ENCODE measurements around the gene PHAF1. TPM values are rescaled to one million over a fixed set of nuclear protein-coding genes. Genes with fewer than 3 reads are reported as not detected.

The PHAF1 gene
- total RNA-seq, 1 donor from 2014 or later: 29.1 TPM

DNA sequence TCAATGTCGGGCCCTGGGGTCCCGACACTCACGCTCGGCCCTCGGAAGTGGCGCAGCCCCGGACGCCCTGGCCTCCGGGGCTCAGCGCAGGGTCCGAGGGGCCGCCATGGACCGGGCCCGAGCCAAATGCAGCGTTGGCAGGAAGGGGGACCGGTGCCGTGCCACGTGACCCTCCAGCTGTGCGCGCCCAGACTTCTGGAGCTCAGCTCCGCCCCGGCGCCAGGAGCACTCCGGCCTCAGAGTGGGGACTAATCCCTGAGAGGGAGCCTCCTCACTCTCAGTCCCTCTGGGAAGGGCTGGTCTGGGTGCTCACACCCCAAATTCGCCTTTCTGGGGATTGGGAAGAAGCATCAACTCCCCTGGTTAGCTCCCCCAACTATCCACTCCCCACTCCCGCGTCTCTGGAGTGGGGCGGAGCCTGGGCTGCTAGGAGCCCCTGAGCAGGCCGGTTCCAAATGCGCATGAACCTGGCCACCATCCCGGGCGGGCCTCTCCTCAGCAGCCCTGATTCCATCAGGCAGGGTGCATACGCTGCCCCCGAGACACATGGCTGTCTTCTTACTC, 41.2 kb downstream of the PHAF1 start, which contains the start of gene B3GNT9:
Gene B3GNT9, minus strand, starts transcription at position 166 of the 564 bp plus-strand sequence. CDS start 513 bp downstream, outside the sequence.
- no peak within 1 kb of the TSS for H3K27ac ChIP-seq
- H3K79me2 ChIP-seq (ENCODE audit: low read depth): no peaks in the 10 kb centered on the region
- Mint-ChIP-seq H3K36me3 (peaks cover 7% of the 10 kb centered on the region), H3K27ac (no peak within 1 kb of the TSS), H3K4me3 (peak within 1 kb of the TSS; percentile 81), H3K27me3 (ENCODE audit: insufficient read depth, low read depth) (peaks cover 49% of the 10 kb centered on the region), H3K4me1 (peaks cover 8% of the 10 kb centered on the region), H3K9me3 (peaks cover 2% of the 10 kb centered on the region)
- peaks cover 16% of the 10 kb centered on the region for H4K20me1 ChIP-seq (ENCODE audit: low read depth)
- peak within 1 kb of the TSS; percentile 52 for H3K4me3 ChIP-seq
- no peaks in the 10 kb centered on the region for H3K36me3 ChIP-seq
- H3K9ac ChIP-seq: no peak within 1 kb of the TSS
- H3K4me1 ChIP-seq: peaks cover 6% of the 10 kb centered on the region
- no peaks in the 10 kb centered on the region for H3K9me3 ChIP-seq (ENCODE audit: low read depth)
- peak; percentile 86 for DNase-seq (ENCODE audit: low spot score)
- H3K27me3 ChIP-seq: peaks cover 68% of the 10 kb centered on the region
- peaks cover 33% of the 10 kb centered on the region for H3F3A ChIP-seq (ENCODE audit: low read depth)
- peak within 1 kb of the TSS; percentile 75 for H3K4me2 ChIP-seq
- peak within 1 kb of the TSS; percentile 86 for H2AFZ ChIP-seq (replicated peaks)
- peak; percentile 13 for TF ChIP-seq EZH2phosphoT487 (IDR thresholded peaks at IDR 0.05)
- TF ChIP-seq, protein P1, sequence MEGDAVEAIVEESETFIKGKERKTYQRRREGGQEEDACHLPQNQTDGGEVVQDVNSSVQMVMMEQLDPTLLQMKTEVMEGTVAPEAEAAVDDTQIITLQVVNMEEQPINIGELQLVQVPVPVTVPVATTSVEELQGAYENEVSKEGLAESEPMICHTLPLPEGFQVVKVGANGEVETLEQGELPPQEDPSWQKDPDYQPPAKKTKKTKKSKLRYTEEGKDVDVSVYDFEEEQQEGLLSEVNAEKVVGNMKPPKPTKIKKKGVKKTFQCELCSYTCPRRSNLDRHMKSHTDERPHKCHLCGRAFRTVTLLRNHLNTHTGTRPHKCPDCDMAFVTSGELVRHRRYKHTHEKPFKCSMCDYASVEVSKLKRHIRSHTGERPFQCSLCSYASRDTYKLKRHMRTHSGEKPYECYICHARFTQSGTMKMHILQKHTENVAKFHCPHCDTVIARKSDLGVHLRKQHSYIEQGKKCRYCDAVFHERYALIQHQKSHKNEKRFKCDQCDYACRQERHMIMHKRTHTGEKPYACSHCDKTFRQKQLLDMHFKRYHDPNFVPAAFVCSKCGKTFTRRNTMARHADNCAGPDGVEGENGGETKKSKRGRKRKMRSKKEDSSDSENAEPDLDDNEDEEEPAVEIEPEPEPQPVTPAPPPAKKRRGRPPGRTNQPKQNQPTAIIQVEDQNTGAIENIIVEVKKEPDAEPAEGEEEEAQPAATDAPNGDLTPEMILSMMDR (IDR thresholded peaks at IDR 0.05): no peak
- peak; percentile 49 for TF ChIP-seq EZH2 (IDR thresholded peaks at IDR 0.05)

DNA sequence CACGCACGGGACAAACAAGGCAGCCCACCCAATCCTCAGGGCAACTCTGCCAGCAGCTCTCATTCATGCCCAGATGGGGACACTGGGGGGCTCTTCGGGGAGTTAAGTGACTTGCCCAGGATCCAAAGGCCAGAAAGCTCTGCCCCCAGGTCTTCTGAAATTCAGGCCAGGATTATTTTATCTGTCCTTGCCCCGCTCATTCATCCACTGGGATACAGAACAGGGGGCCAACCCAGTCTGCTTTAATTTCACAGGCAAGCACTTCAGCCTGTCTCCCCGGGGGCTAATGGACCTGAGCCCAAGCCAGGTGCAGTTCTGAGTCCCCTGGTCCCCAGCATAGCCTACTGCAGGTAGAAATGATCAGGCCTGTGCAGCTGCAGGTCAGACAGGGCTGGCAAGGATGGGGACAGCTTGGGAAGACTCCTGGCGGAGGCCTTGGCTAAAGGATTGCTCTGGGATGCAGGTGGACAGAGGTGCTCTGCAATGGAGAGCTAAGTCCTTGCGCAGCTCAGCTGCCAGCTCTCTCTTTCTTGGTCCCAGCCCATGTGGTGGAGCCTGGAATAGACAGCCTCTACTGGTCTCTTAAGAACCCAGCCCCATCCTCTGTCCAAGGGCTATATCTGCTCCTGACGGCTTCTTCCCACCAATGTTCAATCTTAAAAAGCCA, 41.8 kb downstream of the PHAF1 start:
- Histone ChIP-seq H3K27ac (no peak overlapping the region), H3K27me3 (peaks cover 75% of the 10 kb centered on the region), H3K4me1 (peaks cover 6% of the 10 kb centered on the region), H3K9ac (no peak overlapping the region), H2AFZ (replicated peaks) (peak overlapping the region; percentile 86), H3F3A (ENCODE audit: low read depth) (peaks cover 33% of the 10 kb centered on the region), H3K9me3 (ENCODE audit: low read depth) (no peaks in the 10 kb centered on the region), H3K79me2 (ENCODE audit: low read depth) (no peaks in the 10 kb centered on the region), H3K4me3 (no peak overlapping the region), H4K20me1 (ENCODE audit: low read depth) (peaks cover 18% of the 10 kb centered on the region), H3K4me2 (peak overlapping the region; percentile 75), H3K36me3 (no peaks in the 10 kb centered on the region)
- H3K4me3 Mint-ChIP-seq: peak overlapping the region; percentile 81
- no peak overlapping the region for H3K27ac Mint-ChIP-seq
- H3K36me3 Mint-ChIP-seq: peaks cover 7% of the 10 kb centered on the region
- peaks cover 2% of the 10 kb centered on the region for H3K9me3 Mint-ChIP-seq
- peaks cover 55% of the 10 kb centered on the region for H3K27me3 Mint-ChIP-seq (ENCODE audit: insufficient read depth, low read depth)
- DNase-seq (ENCODE audit: low spot score): peak; percentile 13
- H3K4me1 Mint-ChIP-seq: peaks cover 12% of the 10 kb centered on the region
- TF ChIP-seq, protein P1 (IDR thresholded peaks at IDR 0.05): no peak
- no peak for TF ChIP-seq EZH2 (IDR thresholded peaks at IDR 0.05)
- no peak for TF ChIP-seq EZH2phosphoT487 (IDR thresholded peaks at IDR 0.05)

DNA sequence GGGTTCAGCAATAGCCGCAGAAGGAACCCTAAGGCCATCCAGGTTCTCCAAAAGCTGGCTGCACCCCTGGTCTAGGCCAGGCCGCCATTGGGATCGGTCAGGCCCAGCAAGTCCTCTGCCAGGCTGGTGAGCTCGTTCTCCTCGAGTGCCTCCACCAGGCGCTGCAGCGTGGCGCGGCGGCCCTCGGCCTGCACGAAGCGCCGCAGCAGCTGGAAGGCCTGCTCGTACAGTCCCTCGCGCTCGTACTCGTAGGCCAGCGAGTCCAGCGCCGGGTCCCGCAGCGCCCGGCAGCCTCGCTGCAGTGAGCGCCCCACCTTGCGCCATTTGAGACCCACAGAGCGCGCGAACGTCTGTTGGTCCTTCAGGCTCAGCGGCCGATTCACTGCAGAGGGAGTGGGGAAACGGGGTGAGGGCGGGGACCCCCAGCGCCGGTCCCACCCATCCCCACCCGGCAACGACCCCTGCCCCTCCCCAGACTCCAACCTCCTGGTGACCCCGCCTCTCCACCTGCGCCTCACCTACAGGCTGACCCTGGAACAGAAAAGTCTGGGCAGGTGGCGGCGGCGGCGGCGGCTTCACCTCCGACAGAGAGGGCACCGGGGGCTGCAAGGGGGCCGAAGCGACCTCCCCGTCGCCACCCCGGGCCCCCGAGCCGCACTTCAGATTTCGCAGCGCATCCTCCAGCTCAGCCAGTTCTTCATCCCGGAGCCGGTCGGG, 45.0 kb downstream of the PHAF1 start:
- Histone ChIP-seq H3K4me3 (peak overlapping the region; percentile 48), H3K79me2 (ENCODE audit: low read depth) (no peaks in the 10 kb centered on the region), H3K4me1 (peaks cover 6% of the 10 kb centered on the region), H3K27ac (no peak overlapping the region), H2AFZ (replicated peaks) (peak overlapping the region; percentile 55), H3K9me3 (ENCODE audit: low read depth) (no peaks in the 10 kb centered on the region), H3K27me3 (peaks cover 100% of the 10 kb centered on the region), H3K9ac (no peak overlapping the region), H3K4me2 (peak overlapping the region; percentile 83), H3F3A (ENCODE audit: low read depth) (peaks cover 22% of the 10 kb centered on the region), H3K36me3 (no peaks in the 10 kb centered on the region), H4K20me1 (ENCODE audit: low read depth) (peaks cover 33% of the 10 kb centered on the region)
- DNase-seq (ENCODE audit: low spot score): peak; percentile 66
- TF ChIP-seq EZH2phosphoT487 (IDR thresholded peaks at IDR 0.05): no peak
- no peak for TF ChIP-seq EZH2 (IDR thresholded peaks at IDR 0.05)
- TF ChIP-seq, protein P1 (IDR thresholded peaks at IDR 0.05): no peak
- Mint-ChIP-seq H3K27ac (no peak overlapping the region), H3K27me3 (ENCODE audit: insufficient read depth, low read depth) (peaks cover 72% of the 10 kb centered on the region), H3K4me3 (peak overlapping the region; percentile 78), H3K9me3 (no peaks in the 10 kb centered on the region), H3K36me3 (no peaks in the 10 kb centered on the region), H3K4me1 (peaks cover 16% of the 10 kb centered on the region)
